Suppressor macrophage treated with lipopolysaccharide for 4 hours (primary cell): Measurements from ENCODE around the gene LHFPL3.
"Not testable (repeated sequence)": the region's sequence is repeated elsewhere in the genome, so short reads cannot be mapped to it uniquely, and the experiment has no call there.

Source experiments
- DNase-seq: peaks from one replicate; pipeline ENCODE4 v3.0.0-alpha.2; 2020

LHFPL3 gene

GRCh38 chr7:104328296-104328969 is at the start of gene LHFPL3:
Gene LHFPL3, plus strand, starts transcription at chr7:104328603.
- no peak for DNase-seq

DNA sequence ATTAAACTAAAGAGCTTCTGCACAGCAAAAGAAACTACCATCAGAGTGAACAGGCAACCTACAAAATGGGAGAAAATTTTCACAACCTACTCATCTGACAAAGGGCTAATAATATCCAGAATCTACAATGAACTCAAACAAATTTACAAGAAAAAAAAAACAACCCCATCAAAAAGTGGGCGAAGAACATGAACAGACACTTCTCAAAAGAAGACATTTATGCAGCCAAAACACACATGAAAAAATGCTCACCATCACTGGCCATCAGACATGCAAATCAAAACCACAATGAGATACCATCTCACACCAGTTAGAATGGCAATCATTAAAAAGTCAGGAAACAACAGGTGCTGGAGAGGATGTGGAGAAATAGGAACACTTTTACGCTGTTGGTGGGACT is 46.7 kb upstream of the LHFPL3 start:
- not testable (repeated sequence) for DNase-seq

GRCh38 chr7:104286839-104287238 is 41.6 kb upstream of the LHFPL3 start:
- no peak for DNase-seq

DNA sequence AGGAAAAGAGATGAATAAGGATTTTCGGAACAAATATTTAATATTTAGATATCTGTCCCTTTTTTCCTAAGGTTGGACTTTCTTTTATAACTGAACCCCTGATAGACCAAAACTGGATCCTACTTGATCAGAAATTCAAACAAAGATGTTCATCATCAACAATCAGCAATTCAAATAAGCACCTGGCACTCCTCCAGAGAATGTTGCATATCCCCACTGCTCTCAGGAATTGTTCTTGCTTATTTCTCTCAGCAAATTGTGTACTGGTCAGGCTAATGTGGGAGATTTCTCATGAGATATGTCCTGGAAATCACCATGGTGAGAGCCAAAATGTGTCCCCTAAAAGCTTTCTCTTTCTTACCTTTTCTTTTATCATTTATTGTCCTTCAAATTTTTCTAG is 40.3 kb upstream of the LHFPL3 start:
- DNase-seq: no peak

GRCh38 chr7:104294291-104294690 is 34.1 kb upstream of the LHFPL3 start:
- no peak for DNase-seq

DNA sequence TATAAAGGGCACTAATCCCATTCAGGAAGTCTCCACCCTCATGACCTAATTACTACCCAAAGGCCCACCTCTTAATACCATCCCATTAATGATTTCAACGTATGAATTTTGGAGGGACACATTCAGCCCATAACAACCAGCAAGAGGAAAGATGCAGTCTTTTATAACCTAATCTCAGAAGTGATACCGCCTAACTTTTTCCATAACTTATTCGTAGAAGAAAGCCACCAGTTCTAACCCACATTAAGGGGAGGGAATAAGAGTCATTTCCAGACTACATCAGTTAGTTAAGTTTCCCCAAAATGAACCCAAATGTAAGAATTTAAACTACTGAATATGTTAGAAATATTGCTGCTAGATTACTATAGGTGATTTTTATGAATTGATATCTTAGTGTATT is 32.1 kb upstream of the LHFPL3 start:
- DNase-seq: no peak

- DNase-seq: no peak
Observed at GRCh38 chr7:104296900-104297299, 31.5 kb upstream of the LHFPL3 start.

DNA sequence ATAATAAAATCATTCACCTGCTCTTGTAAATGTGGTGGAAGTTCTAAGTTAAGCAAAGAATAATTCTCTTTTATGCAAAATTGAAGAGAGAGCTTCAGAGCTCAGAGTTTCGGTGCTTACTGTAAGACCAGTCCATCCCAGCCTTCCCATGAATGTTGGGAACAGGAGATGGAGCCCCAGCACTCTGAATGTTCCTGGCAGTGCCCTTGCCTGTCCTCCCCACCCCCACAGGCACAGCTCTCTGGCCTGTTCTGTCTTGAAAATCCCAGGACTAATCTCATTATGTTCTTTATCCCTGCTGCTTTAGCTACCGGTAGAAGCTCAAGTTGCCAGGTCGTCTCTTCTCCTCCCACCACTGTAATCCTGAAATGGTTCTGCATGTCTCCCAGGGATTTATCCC is 29.1 kb upstream of the LHFPL3 start:
- no peak for DNase-seq

- no peak for DNase-seq
Observed at GRCh38 chr7:104299777-104300176, 28.6 kb upstream of the LHFPL3 start.

DNA sequence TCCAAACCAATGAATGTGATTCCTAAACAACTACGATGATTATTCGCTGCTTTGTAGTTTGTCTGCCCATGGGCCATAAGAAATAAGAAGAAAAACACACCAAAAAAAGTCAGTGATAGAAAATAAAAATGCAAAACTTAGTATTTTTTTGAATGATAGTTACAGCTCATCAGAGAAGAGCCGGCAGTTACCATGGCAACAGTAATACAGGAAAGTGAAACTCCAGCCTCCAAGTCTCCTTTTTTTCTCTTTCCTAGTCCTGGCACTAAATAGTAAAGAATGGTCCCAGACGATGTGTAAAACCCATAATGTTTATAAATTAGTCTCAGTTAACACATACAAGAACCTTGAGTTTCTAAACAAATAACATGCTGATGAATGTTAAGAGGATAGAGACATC is 21.6 kb upstream of the LHFPL3 start:
- DNase-seq: no peak

DNA sequence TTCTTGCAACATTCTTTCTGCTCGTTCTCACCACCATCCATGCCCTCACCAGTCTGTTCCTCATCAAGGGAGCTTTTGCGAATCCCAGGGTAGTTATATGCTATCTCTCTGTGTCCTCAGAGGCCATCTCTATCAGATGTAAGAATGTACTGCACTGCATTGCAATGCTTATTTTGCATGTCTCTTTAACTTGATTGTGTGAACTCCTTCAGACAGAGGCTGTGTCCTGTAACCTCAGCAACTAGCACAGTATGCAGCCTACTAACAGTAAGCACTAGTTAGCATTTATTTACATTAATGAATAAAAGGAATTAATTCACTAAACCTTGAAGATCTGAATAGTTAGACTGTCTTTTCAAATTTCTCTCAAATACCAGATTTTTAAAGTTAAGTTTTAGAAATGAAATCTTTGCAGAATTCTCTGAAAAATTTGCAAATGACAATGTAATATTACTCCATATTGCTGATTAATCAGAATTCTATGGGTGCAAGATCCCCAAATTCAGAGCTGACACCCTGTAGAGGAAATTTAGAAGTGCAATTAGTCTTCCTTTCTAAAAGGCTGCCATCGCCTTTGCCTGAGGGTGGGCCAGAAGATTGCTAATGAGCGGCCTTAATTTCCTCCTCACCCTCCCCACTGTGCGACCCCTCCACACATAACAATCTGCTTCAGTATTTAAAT is 10.3 kb upstream of the LHFPL3 start:
- no peak for DNase-seq

DNA sequence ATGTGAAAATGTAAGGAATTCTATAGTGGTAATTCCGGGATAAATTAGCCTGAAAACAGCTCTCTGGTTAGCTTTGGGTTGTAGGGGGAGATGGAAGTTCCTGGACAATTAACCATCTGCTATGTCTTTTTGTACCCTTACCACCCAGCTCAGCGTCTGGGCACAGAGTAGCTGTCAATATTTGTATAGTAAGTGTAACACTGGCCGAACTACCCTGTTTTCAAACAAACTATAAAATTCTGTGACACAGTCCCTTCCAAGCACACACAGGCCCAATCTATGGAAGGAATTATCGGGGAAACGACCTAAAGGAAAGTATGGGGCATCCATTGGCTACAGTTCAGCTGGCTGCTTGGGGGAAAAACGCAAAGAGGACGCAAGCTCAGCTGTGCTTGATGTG is 869 bp upstream of the LHFPL3 start:
- DNase-seq: no peak

GRCh38 chr7:104327938-104328295 is 486 bp upstream of the LHFPL3 start:
- no peak for DNase-seq

GRCh38 chr7:104328970-104329825 is 795 bp downstream of the LHFPL3 start:
- no peak for DNase-seq

GRCh38 chr7:104341546-104341945 is 13.1 kb downstream of the LHFPL3 start:
- no peak for DNase-seq

GRCh38 chr7:104352736-104353135 is 24.3 kb downstream of the LHFPL3 start:
- DNase-seq: no peak

DNA sequence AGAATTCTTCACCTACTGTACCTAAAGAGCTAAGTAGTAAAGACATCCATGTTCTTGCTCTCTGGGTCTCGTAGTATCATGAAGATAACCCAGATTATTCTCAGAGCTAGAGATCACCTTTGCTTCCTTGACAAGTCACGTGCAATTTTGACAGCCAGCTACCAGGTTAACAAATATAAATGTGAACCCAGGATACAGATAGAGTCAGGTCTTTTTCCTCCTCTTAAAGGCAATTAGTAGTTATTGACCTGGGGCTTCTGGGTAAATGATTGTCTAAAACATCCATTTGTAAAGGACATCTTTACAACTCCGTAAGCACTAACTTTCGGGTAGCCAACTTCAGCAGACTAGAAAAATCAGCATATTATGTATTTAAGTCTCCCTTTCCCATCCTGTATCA is 28.8 kb downstream of the LHFPL3 start:
- no peak for DNase-seq

- no peak for DNase-seq
Observed at GRCh38 chr7:104358446-104359132, 30.2 kb downstream of the LHFPL3 start.

DNA sequence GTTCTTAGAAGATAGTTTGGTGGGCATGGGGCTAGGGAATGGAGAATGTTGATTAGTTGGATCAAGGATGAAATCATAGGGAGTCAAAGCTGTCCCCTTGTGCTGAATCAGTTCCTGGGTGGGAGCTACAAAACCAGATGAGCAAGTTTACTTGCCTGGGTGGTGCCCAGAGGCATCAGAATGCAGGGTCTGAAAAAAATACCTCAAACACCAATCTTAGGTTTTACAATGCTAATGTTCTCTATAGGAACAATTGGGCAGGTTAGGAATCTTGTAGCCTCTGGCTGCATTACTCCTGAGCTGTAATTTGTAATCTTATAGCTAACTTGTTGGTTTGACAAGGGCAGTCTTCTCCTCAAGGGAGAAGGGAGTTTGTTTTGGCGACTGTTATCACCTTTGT is 34.4 kb downstream of the LHFPL3 start:
- no peak for DNase-seq

GRCh38 chr7:104363355-104363754 is 35.0 kb downstream of the LHFPL3 start:
- no peak for DNase-seq

GRCh38 chr7:104366390-104366789 is 38.0 kb downstream of the LHFPL3 start:
- DNase-seq: no peak

- DNase-seq: no peak
Observed at GRCh38 chr7:104367926-104368325, 39.5 kb downstream of the LHFPL3 start.

GRCh38 chr7:104371216-104371979 is 43.0 kb downstream of the LHFPL3 start:
- DNase-seq: no peak
